HEK293 (cell line): Measurements from ENCODE around the gene PRDM5.

Experiments
- CTCF ChIA-PET: fragments of 350-600 bp; formaldehyde crosslinking; extraction: SDS; loops from one replicate; lab custom pipeline; 2021; ENCODE audit warnings: antibody characterized with exemption; lab: Yijun Ruan, JAX
- POLR2A ChIA-PET: fragments of 300-600 bp; formaldehyde crosslinking; extraction: SDS; loops from one replicate; lab custom pipeline; 2020; ENCODE audit warnings: antibody characterized with exemption, inconsistent platforms; lab: Yijun Ruan, JAX
- H3K27ac ChIP-seq: fragments of 200-500 bp; sonication (Bioruptor generic); 2 replicates; pipeline ENCODE4 v1.5.1; 2014; ENCODE audit warnings: low read depth, low read length, control low read depth, inconsistent platforms; ENCODE audit errors: extremely low read depth
- H3K36me3 ChIP-seq, 2 experiments: fragments of 200-500 bp in 1 of 2; sonication (Bioruptor generic) in 1 of 2; 1 replicate in 1 of 2; 2 replicates in 1 of 2; pipeline ENCODE4 v1.5.1; 2014 to 2017; ENCODE audit warnings: inconsistent platforms in 2 of 2, low read length in 2 of 2; ENCODE audit not compliant: control insufficient read depth in 2 of 2, insufficient read depth in 1 of 2
- H3K4me1 ChIP-seq: fragments of 200-500 bp; sonication (Bioruptor generic); 2 replicates; pipeline ENCODE4 v1.5.1; 2014; ENCODE audit warnings: mild to moderate bottlenecking, low read length, inconsistent platforms; ENCODE audit not compliant: control insufficient read depth, insufficient read depth
- H3K4me3 ChIP-seq: 2 replicates; pipeline ENCODE4 v1.5.1; 2011; ENCODE audit warnings: low read depth, mild to moderate bottlenecking, control low read depth, low read length, moderate library complexity
- H3K9me3 ChIP-seq: fragments of 200-500 bp; sonication (Bioruptor generic); 2 replicates; pipeline ENCODE4 v1.5.1; 2014; ENCODE audit warnings: low read depth, low read length, inconsistent platforms; ENCODE audit not compliant: control insufficient read depth, insufficient read depth
- GLI4 ChIP-seq: fragments of 450-650 bp; formaldehyde crosslinking; IDR thresholded peaks from 2 replicates; pipeline ENCODE4 v1.5.1; 2016; ENCODE audit warnings: missing biosample characterization, missing genetic modification characterization
- ZBTB17 ChIP-seq: fragments of 450-650 bp; formaldehyde crosslinking; IDR thresholded peaks from 2 replicates; pipeline ENCODE4 v1.5.1; 2016; ENCODE audit warnings: missing biosample characterization, missing genetic modification characterization
- ZNF155 ChIP-seq: fragments of 450-650 bp; formaldehyde crosslinking; IDR thresholded peaks from 2 replicates; pipeline ENCODE4 v1.5.1; 2016; ENCODE audit warnings: missing biosample characterization, missing genetic modification characterization
- ZNF274 ChIP-seq, 2 experiments: fragments of 200-500 bp in 1 of 2; fragments of 450-650 bp in 1 of 2; sonication (Bioruptor generic) in 1 of 2; formaldehyde crosslinking in 1 of 2; IDR thresholded peaks; 2 replicates each; pipeline versions ENCODE4 v1.5.1 to v1.6.1; 2014 to 2016; ENCODE audit warnings: borderline replicate concordance in 1 of 2, inconsistent platforms in 1 of 2, low read length in 1 of 2, missing biosample characterization in 1 of 2, missing genetic modification characterization in 1 of 2
- ZNF292 ChIP-seq: fragments of 450-650 bp; formaldehyde crosslinking; IDR thresholded peaks from 2 replicates; pipeline ENCODE4 v1.5.1; 2016; ENCODE audit warnings: low read depth, missing biosample characterization, missing genetic modification characterization, borderline replicate concordance
- ZNF366 ChIP-seq: fragments of 450-650 bp; formaldehyde crosslinking; conservative IDR thresholded peaks from 2 replicates; pipeline ENCODE4 v1.5.1; 2016; ENCODE audit warnings: missing biosample characterization, missing genetic modification characterization
- ZNF394 ChIP-seq: fragments of 450-650 bp; formaldehyde crosslinking; IDR thresholded peaks from 2 replicates; pipeline ENCODE4 v1.5.1; 2016; ENCODE audit warnings: missing biosample characterization, missing genetic modification characterization, mild to moderate bottlenecking, moderate library complexity, borderline replicate concordance
- ZNF433 ChIP-seq: fragments of 450-650 bp; formaldehyde crosslinking; IDR thresholded peaks from 2 replicates; pipeline ENCODE4 v1.5.1; 2016; ENCODE audit warnings: missing biosample characterization, missing genetic modification characterization, low read depth
- ZNF571 ChIP-seq: fragments of 450-650 bp; formaldehyde crosslinking; IDR thresholded peaks from 2 replicates; pipeline ENCODE4 v1.5.0; 2017; ENCODE audit warnings: missing biosample characterization, missing genetic modification characterization
- ZNF664 ChIP-seq: fragments of 450-650 bp; formaldehyde crosslinking; IDR thresholded peaks from 2 replicates; pipeline ENCODE4 v1.5.1; 2016; ENCODE audit warnings: missing biosample characterization, missing genetic modification characterization
- ZNF777 ChIP-seq: fragments of 450-650 bp; formaldehyde crosslinking; IDR thresholded peaks from 2 replicates; pipeline ENCODE4 v1.5.1; 2017; ENCODE audit warnings: missing biosample characterization, missing genetic modification characterization, borderline replicate concordance
- ZSCAN30 ChIP-seq: fragments of 450-650 bp; IDR thresholded peaks from 2 replicates; pipeline ENCODE4 v1.5.1; 2018; ENCODE audit warnings: missing biosample characterization, mild to moderate bottlenecking, missing genetic modification characterization, moderate library complexity
- TF ChIP-seq, protein P1 (sequence below): fragments of 450-650 bp; formaldehyde crosslinking; IDR thresholded peaks from 2 replicates; pipeline ENCODE4 v1.5.1; 2016; ENCODE audit warnings: missing biosample characterization, missing genetic modification characterization, borderline replicate concordance
- TF ChIP-seq, protein P2 (sequence below): fragments of 450-650 bp; formaldehyde crosslinking; IDR thresholded peaks from 2 replicates; pipeline ENCODE4 v1.5.1; 2016; ENCODE audit warnings: missing biosample characterization, missing genetic modification characterization, borderline replicate concordance
- TF ChIP-seq, protein P3 (sequence below): fragments of 450-650 bp; IDR thresholded peaks from 2 replicates; pipeline ENCODE4 v1.5.1; 2018; ENCODE audit warnings: missing biosample characterization, missing genetic modification characterization

The PRDM5 gene

DNA sequence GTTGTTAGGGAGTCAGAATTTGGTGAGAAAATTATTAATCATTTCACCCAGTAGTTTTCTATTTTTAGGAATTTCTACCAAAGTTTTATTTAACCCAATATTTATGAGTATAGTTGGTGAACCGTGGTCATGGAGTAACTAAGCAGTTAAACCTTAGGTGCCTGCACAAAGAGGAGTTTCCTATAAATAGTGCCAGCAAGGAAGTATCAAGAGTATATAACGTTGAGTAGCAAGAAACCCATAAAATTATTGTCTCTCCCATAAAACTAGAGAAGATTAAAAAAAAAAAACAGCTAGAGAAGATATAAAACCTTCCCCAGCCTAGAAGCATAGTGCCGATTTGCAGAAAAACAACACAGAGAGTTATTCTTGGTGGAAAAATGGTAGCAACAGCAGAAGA is 158.9 kb downstream of the PRDM5 start:
- no peaks in the 10 kb centered on the region for H3K4me1 ChIP-seq
- CTCF ChIA-PET: no interaction called here
- no peak overlapping the region for H3K27ac ChIP-seq
- no peak for TF ChIP-seq GLI4 (tag by site-specific recombination)
- TF ChIP-seq ZNF394 (tag by site-specific recombination): no peak
- TF ChIP-seq, protein P1, sequence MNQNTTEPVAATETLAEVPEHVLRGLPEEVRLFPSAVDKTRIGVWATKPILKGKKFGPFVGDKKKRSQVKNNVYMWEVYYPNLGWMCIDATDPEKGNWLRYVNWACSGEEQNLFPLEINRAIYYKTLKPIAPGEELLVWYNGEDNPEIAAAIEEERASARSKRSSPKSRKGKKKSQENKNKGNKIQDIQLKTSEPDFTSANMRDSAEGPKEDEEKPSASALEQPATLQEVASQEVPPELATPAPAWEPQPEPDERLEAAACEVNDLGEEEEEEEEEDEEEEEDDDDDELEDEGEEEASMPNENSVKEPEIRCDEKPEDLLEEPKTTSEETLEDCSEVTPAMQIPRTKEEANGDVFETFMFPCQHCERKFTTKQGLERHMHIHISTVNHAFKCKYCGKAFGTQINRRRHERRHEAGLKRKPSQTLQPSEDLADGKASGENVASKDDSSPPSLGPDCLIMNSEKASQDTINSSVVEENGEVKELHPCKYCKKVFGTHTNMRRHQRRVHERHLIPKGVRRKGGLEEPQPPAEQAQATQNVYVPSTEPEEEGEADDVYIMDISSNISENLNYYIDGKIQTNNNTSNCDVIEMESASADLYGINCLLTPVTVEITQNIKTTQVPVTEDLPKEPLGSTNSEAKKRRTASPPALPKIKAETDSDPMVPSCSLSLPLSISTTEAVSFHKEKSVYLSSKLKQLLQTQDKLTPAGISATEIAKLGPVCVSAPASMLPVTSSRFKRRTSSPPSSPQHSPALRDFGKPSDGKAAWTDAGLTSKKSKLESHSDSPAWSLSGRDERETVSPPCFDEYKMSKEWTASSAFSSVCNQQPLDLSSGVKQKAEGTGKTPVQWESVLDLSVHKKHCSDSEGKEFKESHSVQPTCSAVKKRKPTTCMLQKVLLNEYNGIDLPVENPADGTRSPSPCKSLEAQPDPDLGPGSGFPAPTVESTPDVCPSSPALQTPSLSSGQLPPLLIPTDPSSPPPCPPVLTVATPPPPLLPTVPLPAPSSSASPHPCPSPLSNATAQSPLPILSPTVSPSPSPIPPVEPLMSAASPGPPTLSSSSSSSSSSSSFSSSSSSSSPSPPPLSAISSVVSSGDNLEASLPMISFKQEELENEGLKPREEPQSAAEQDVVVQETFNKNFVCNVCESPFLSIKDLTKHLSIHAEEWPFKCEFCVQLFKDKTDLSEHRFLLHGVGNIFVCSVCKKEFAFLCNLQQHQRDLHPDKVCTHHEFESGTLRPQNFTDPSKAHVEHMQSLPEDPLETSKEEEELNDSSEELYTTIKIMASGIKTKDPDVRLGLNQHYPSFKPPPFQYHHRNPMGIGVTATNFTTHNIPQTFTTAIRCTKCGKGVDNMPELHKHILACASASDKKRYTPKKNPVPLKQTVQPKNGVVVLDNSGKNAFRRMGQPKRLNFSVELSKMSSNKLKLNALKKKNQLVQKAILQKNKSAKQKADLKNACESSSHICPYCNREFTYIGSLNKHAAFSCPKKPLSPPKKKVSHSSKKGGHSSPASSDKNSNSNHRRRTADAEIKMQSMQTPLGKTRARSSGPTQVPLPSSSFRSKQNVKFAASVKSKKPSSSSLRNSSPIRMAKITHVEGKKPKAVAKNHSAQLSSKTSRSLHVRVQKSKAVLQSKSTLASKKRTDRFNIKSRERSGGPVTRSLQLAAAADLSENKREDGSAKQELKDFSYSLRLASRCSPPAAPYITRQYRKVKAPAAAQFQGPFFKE (tag by site-specific recombination): no peak
- no peak for TF ChIP-seq ZNF571 (tag by site-specific recombination)
- no peak for TF ChIP-seq ZNF366 (tag by site-specific recombination)
- TF ChIP-seq ZSCAN30 (tag by site-specific recombination): no peak
- TF ChIP-seq, protein P2, sequence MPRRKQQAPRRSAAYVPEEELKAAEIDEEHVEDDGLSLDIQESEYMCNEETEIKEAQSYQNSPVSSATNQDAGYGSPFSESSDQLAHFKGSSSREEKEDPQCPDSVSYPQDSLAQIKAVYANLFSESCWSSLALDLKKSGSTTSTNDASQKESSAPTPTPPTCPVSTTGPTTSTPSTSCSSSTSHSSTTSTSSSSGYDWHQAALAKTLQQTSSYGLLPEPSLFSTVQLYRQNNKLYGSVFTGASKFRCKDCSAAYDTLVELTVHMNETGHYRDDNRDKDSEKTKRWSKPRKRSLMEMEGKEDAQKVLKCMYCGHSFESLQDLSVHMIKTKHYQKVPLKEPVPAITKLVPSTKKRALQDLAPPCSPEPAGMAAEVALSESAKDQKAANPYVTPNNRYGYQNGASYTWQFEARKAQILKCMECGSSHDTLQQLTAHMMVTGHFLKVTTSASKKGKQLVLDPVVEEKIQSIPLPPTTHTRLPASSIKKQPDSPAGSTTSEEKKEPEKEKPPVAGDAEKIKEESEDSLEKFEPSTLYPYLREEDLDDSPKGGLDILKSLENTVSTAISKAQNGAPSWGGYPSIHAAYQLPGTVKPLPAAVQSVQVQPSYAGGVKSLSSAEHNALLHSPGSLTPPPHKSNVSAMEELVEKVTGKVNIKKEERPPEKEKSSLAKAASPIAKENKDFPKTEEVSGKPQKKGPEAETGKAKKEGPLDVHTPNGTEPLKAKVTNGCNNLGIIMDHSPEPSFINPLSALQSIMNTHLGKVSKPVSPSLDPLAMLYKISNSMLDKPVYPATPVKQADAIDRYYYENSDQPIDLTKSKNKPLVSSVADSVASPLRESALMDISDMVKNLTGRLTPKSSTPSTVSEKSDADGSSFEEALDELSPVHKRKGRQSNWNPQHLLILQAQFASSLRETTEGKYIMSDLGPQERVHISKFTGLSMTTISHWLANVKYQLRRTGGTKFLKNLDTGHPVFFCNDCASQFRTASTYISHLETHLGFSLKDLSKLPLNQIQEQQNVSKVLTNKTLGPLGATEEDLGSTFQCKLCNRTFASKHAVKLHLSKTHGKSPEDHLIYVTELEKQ (tag by site-specific recombination): no peak
- TF ChIP-seq ZNF777 (tag by site-specific recombination): no peak
- TF ChIP-seq ZNF155: no peak
- no peak for TF ChIP-seq ZNF292
- no peak for TF ChIP-seq ZNF664 (tag by site-specific recombination)
- TF ChIP-seq, protein P3, sequence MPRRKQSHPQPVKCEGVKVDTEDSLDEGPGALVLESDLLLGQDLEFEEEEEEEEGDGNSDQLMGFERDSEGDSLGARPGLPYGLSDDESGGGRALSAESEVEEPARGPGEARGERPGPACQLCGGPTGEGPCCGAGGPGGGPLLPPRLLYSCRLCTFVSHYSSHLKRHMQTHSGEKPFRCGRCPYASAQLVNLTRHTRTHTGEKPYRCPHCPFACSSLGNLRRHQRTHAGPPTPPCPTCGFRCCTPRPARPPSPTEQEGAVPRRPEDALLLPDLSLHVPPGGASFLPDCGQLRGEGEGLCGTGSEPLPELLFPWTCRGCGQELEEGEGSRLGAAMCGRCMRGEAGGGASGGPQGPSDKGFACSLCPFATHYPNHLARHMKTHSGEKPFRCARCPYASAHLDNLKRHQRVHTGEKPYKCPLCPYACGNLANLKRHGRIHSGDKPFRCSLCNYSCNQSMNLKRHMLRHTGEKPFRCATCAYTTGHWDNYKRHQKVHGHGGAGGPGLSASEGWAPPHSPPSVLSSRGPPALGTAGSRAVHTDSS: no peak
- no peak for TF ChIP-seq ZNF274 (IDR thresholded peaks at IDR 0.05; ENCODE audit: low read length)
- TF ChIP-seq ZNF274 (tag by site-specific recombination; IDR thresholded peaks at IDR 0.05; ENCODE audit: borderline replicate concordance): no peak
- no peak for TF ChIP-seq ZNF433 (tag by site-specific recombination)
- no peak for TF ChIP-seq ZBTB17 (tag by site-specific recombination)
- no peak overlapping the region for H3K4me3 ChIP-seq
- H3K9me3 ChIP-seq: no peaks in the 10 kb centered on the region
- no peaks in the 10 kb centered on the region for H3K36me3 ChIP-seq
- POLR2A ChIA-PET: no interaction called here
